GM12878 (cell line): ENCODE data around the gene MAGI1. TPM values are rescaled to one million over a fixed set of nuclear protein-coding genes. Genes with fewer than 3 reads are reported as not detected.

ENCODE experiments used
- ATAC-seq: fragments of 200-7000 bp; cut with Tn5 transposase; 3 replicates; pipeline ENCODE4 v1.9.1; 2020; ENCODE audit warnings: mild to moderate bottlenecking, moderate library complexity
- BruUV-seq: library from RNA; stranded (reverse); fragments of 400-500 nt; replicated peaks from 2 replicates; lab custom pipeline; 2021; lab: Mats Ljungman, UMichigan
- CTCF ChIA-PET: fragments of 300-600 bp; sonication (Branson Sonifier 250); formaldehyde crosslinking; extraction: SDS; loops from one replicate; lab custom pipeline; 2021; ENCODE audit warnings: inconsistent platforms; lab: Yijun Ruan, JAX
- POLR2A ChIA-PET: fragments of 350-600 bp; formaldehyde crosslinking; extraction: SDS; loops from one replicate; lab custom pipeline; 2021; ENCODE audit warnings: inconsistent platforms; lab: Charles Lee
- RAD21 ChIA-PET: fragments of 300-600 bp; sonication (Branson Sonifier 250); formaldehyde crosslinking; loops from one replicate; lab custom pipeline; 2023; ENCODE audit warnings: antibody characterized with exemption; ENCODE audit not compliant: unreplicated experiment; lab: Charles Lee
- SMC1A ChIA-PET: fragments of 300-600 bp; sonication (Branson Sonifier 250); formaldehyde crosslinking; loops from one replicate; lab custom pipeline; 2023; ENCODE audit not compliant: unreplicated experiment, uncharacterized antibody; lab: Charles Lee
- DNase-seq: peaks from one replicate; pipeline ENCODE4 v3.0.0-alpha.2; 2011; ENCODE audit warnings: low read depth, low spot score
- FAIRE-seq: peaks from 3 replicates; lab custom pipeline; 2011; peaks lifted over from hg19 to GRCh38; lab: Jason Lieb, UNC
- H2AFZ ChIP-seq: 2 replicates; pipeline ENCODE4 v1.6.0; 2011; ENCODE audit warnings: low read depth, low read length, control low read depth; ENCODE audit not compliant: control insufficient read depth
- H3K27ac ChIP-seq: 2 replicates; pipeline ENCODE4 v1.5.1; 2011; ENCODE audit warnings: control low read depth; ENCODE audit not compliant: control insufficient read depth, insufficient read depth
- H3K27me3 ChIP-seq, 2 experiments: replicated peaks in 1 of 2; 2 replicates each; pipeline versions ENCODE4 v1.6.0 to v1.6.1; 2011; ENCODE audit warnings: low read length in 1 of 2; ENCODE audit not compliant: control insufficient read depth in 2 of 2, insufficient read depth in 2 of 2
- H3K36me3 ChIP-seq, 2 experiments: 2 replicates each; pipeline ENCODE4 v1.5.1; 2011; ENCODE audit warnings: low read length in 1 of 2; ENCODE audit not compliant: control insufficient read depth in 2 of 2, insufficient read depth in 2 of 2
- H3K4me1 ChIP-seq: 2 replicates; pipeline ENCODE4 v1.6.1; 2011; ENCODE audit warnings: mild to moderate bottlenecking, low read length, moderate library complexity, mixed read lengths; ENCODE audit not compliant: control insufficient read depth, insufficient read depth
- H3K4me2 ChIP-seq: 2 replicates; pipeline ENCODE4 v1.6.0; 2011; ENCODE audit warnings: control low read depth; ENCODE audit not compliant: control insufficient read depth, insufficient read depth
- H3K4me3 ChIP-seq: fragments of 200-600 bp; sonication (generic); 2 replicates; pipeline ENCODE4 v1.5.1; 2016
- H3K79me2 ChIP-seq: 2 replicates; pipeline ENCODE4 v1.6.0; 2011; ENCODE audit warnings: low read length; ENCODE audit not compliant: control insufficient read depth, insufficient read depth
- H3K9ac ChIP-seq: 2 replicates; pipeline ENCODE4 v1.8.0; 2011; ENCODE audit warnings: low read length, control low read depth, mixed read lengths; ENCODE audit not compliant: control insufficient read depth, insufficient read depth
- H3K9me3 ChIP-seq: replicated peaks from 3 replicates; pipeline ENCODE4 v1.5.1; 2011; ENCODE audit warnings: mild to moderate bottlenecking, low read length; ENCODE audit not compliant: control insufficient read depth, insufficient read depth
- H4K20me1 ChIP-seq: 2 replicates; pipeline ENCODE4 v1.6.0; 2011; ENCODE audit not compliant: control insufficient read depth, insufficient read depth
- BMI1 ChIP-seq: fragments of 450-650 bp; IDR thresholded peaks from 2 replicates; pipeline ENCODE4 v1.6.1; 2016; ENCODE audit warnings: mild to moderate bottlenecking, moderate library complexity, borderline replicate concordance
- CEBPB ChIP-seq, 2 experiments: fragments of 150-350 bp in 1 of 2; IDR thresholded peaks; 2 replicates each; pipeline ENCODE4 v1.6.1; 2012 to 2014; ENCODE audit warnings: low read depth in 2 of 2, low read length in 2 of 2, borderline replicate concordance in 1 of 2, inconsistent platforms in 1 of 2
- CREB1 ChIP-seq: IDR thresholded peaks from 2 replicates; pipeline ENCODE4 v1.6.1; 2012; ENCODE audit warnings: low read depth, mild to moderate bottlenecking, inconsistent platforms
- E2F8 ChIP-seq: fragments of 450-650 bp; IDR thresholded peaks from 2 replicates; pipeline ENCODE4 v1.6.1; 2018; ENCODE audit warnings: mild to moderate bottlenecking, low read depth, moderate library complexity; ENCODE audit not compliant: partially characterized antibody
- EP300 ChIP-seq, 2 experiments: fragments of 150-350 bp in 1 of 2; IDR thresholded peaks; 2 replicates each; pipeline ENCODE4 v1.6.1; 2011 to 2012; ENCODE audit warnings: low read depth in 2 of 2, low read length in 2 of 2, borderline replicate concordance in 1 of 2, improper control_type of control experiment in 1 of 2, inconsistent platforms in 1 of 2; ENCODE audit not compliant: control insufficient read depth in 1 of 2
- GATAD2B ChIP-seq: fragments of 450-650 bp; conservative IDR thresholded peaks from 2 replicates; pipeline ENCODE4 v1.6.1; 2017; ENCODE audit warnings: low read depth, mild to moderate bottlenecking, moderate library complexity
- HDAC6 ChIP-seq: fragments of 200-600 bp; sonication (generic); IDR thresholded peaks from one replicate; pipeline ENCODE4 v1.8.0; 2017; ENCODE audit warnings: antibody characterized with exemption; ENCODE audit not compliant: unreplicated experiment
- MLLT1 ChIP-seq: fragments of 450-650 bp; IDR thresholded peaks from 2 replicates; pipeline ENCODE4 v1.6.1; 2016; ENCODE audit warnings: mild to moderate bottlenecking
- NFYA ChIP-seq: IDR thresholded peaks from 2 replicates; pipeline ENCODE4 v1.6.1; 2011; ENCODE audit warnings: low read depth, mild to moderate bottlenecking, low read length, improper control_type of control experiment, borderline replicate concordance
- REST ChIP-seq: IDR thresholded peaks from 2 replicates; pipeline ENCODE4 v1.6.1; 2012; ENCODE audit warnings: mild to moderate bottlenecking, low read depth, low read length
- SMAD5 ChIP-seq: IDR thresholded peaks from 2 replicates; pipeline ENCODE4 v1.6.1; 2016; ENCODE audit warnings: antibody characterized with exemption, low read depth
- SMC3 ChIP-seq: IDR thresholded peaks from 2 replicates; pipeline ENCODE4 v1.6.1; 2011; ENCODE audit warnings: low read length, improper control_type of control experiment, borderline replicate concordance
- SREBF1 ChIP-seq: IDR thresholded peaks from 2 replicates; pipeline ENCODE4 v1.6.1; 2012; ENCODE audit warnings: mild to moderate bottlenecking, low read length
- TCF12 ChIP-seq: IDR thresholded peaks from 2 replicates; pipeline ENCODE4 v1.6.1; 2011; ENCODE audit warnings: low read depth, mild to moderate bottlenecking, low read length
- ZNF622 ChIP-seq: fragments of 450-650 bp; IDR thresholded peaks from 2 replicates; pipeline ENCODE4 v1.6.1; 2017; ENCODE audit warnings: mild to moderate bottlenecking, inconsistent platforms
- WGBS: methylation state at CpG from one replicate; pipeline ENCODE4 v1.1.6; 2016; ENCODE audit warnings: low lambda C conversion rate; ENCODE audit not compliant: insufficient replicate concordance, insufficient coverage; ENCODE audit errors: missing lambda C conversion rate; 5-methylcytosine and 5-hydroxymethylcytosine counted together
- in situ Hi-C: fragments of 300-500 bp; cut with MboI; formaldehyde crosslinking; loops from 9 replicates; pipeline ENCODE4 v1.14.3; 2018; ENCODE audit warnings: mixed read lengths
- intact Hi-C: fragments of 100-400 bp; cut with micrococcal nuclease; formaldehyde crosslinking; loops from one replicate; pipeline ENCODE4 v1.14.2; 2022; ENCODE audit not compliant: unreplicated experiment
- polyA plus RNA-seq, 11 experiments: library from polyadenylated mRNA; depleted of rRNA in 4 of 11; unstranded in 6 of 11; stranded (reverse) in 5 of 11; fragments of >200 nt; fragmentation: Nextera tagmentation in 4 of 11; fragmentation: Illumina TruSeq in 1 of 11; extraction: Ambion mirVana in 4 of 11; extraction: Trizol in 1 of 11; gene quantifications; 1 replicate in 1 of 11; 2 replicates in 10 of 11; pipeline versions ENCODE4 v1.2.1 to v1.2.3, GENCODE V29; 2011 to 2016; ENCODE audit warnings: inconsistent platforms in 2 of 11, missing spikeins in 2 of 11, low read depth in 1 of 11
- total RNA-seq, 4 experiments: library from RNA; depleted of rRNA in 3 of 4; stranded (reverse); fragments of >200 nt in 3 of 4; fragmentation: Illumina TruSeq in 1 of 4; extraction: Trizol in 1 of 4; gene quantifications; 2 replicates each; pipeline versions ENCODE4 v1.2.1 to v1.2.3, GENCODE V29; 2013 to 2021

MAGI1 gene
- total and polyA plus RNA-seq, 10 of the 15 experiments (the other 5 are each of a cell fraction or from before 2014, with no cell fraction given), result 0.02 to 3.3 (median 0.29) TPM; not detected in 1

GRCh38 chr3:65481085-65481484 is 557.6 kb downstream of the MAGI1 start:
- H3K4me1 ChIP-seq, result no peaks in the 10 kb centered on the region
- RAD21 ChIA-PET, result no interaction called here
- no peak overlapping the region for H3K9ac ChIP-seq
- in situ Hi-C loops, result no loop called here
- no peak overlapping the region for H3K27ac ChIP-seq
- ATAC-seq (no peak), DNase-seq (no peak), FAIRE-seq (no peak)
- POLR2A ChIA-PET, result no interaction called here
- no peak overlapping the region for H3K4me2 ChIP-seq
- no peaks in the 10 kb centered on the region for H3K79me2 ChIP-seq
- no peak overlapping the region for H3K4me3 ChIP-seq
- H3K27me3 ChIP-seq, result no peaks in the 10 kb centered on the region; a peak in 1 of 4 replicates
- H4K20me1 ChIP-seq, result no peaks in the 10 kb centered on the region
- H3K9me3 ChIP-seq, result no peaks in the 10 kb centered on the region
- CTCF ChIA-PET, result no interaction called here
- no peaks in the 10 kb centered on the region for H3K36me3 ChIP-seq
- WGBS, result 4% methylated on average over 4 of the region's 4 CpGs
- no peak overlapping the region for H2AFZ ChIP-seq
- no TSS peak for BruUV-seq
- intact Hi-C loops, result no loop called here
- SMC1A ChIA-PET, result no interaction called here
- TF ChIP-seq SMAD5, result no peak
- no peak for TF ChIP-seq MLLT1
- no peak for TF ChIP-seq HDAC6
- no peak for TF ChIP-seq GATAD2B
- no peak for TF ChIP-seq BMI1
- no peak for TF ChIP-seq TCF12
- TF ChIP-seq EP300 (IDR thresholded peaks at IDR 0.05; ENCODE audit: borderline replicate concordance in 1 of 2, control insufficient read depth in 1 of 2, low read depth in 2 of 2, low read length in 2 of 2), result no peak
- no peak for TF ChIP-seq E2F8
- TF ChIP-seq REST, result no peak
- TF ChIP-seq CEBPB (IDR thresholded peaks at IDR 0.05; ENCODE audit: borderline replicate concordance in 1 of 2, low read depth in 2 of 2, low read length in 2 of 2), result no peak
- no peak for TF ChIP-seq SMC3
- no peak for TF ChIP-seq SREBF1
- no peak for TF ChIP-seq CREB1
- no peak for TF ChIP-seq ZNF622
- no peak for TF ChIP-seq NFYA
